ENCODE data around the gene SAG. TPM values are rescaled to one million over a fixed set of nuclear protein-coding genes. Genes with fewer than 3 reads are reported as not detected.

SAG gene
- total and polyA plus RNA-seq, 8 donors = not detected

DNA sequence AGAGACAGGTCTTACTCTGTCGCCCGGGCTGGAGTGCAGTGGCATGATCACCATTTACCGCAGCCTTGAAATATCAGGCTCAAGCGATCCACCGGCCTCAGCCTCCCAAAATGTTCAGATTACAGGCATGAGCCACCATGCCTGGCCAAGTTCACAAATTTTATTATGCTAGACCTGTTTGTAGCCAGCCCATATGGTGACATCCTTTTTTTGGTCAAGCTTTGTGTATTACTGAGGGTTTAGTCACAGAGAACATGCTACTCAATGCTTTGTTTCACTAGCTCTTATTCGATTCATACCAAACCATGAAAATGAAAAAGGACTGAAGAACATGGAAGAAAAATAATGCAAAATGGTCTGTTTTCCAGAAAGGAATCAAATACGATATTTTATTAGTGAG, 88.1 kb downstream of the SAG start:
- DNase-seq = no peak
- H3K4me3 ChIP-seq = no peak overlapping the region

More for the DNA sequence above, 88.1 kb downstream of the SAG start:
- no peaks in the 10 kb centered on the region for H3K36me3 ChIP-seq
- no peak for FAIRE-seq
- no peak for ATAC-seq
- H3K27ac ChIP-seq = no peak overlapping the region
- intact Hi-C loops (cut with DNase I) = no loop called here
- 89 to 97% methylated on average over 7 of the region's 7 CpGs for WGBS, 2 donors
- no peaks in the 10 kb centered on the region for H3K27me3 ChIP-seq
- TF ChIP-seq CTCF (IDR thresholded peaks at IDR 0.05) = no peak
- H3K9me3 ChIP-seq = no peaks in the 10 kb centered on the region
- H3K4me1 ChIP-seq = no peaks in the 10 kb centered on the region

Other genes starting within 250 kb of the SAG start
- 10 to 100 TPM in 1 of 6 donors, 1 to 10 TPM in 5; 1.1 to 11.4 (median 2.6) TPM for gene INPP5D, start 247.5 kb upstream of the SAG start, total RNA-seq
- 1 to 10 TPM; 2.2 to 2.4 TPM for gene INPP5D, start 247.5 kb upstream of the SAG start, polyA plus RNA-seq
- 10 to 100 TPM in 3 of 6 donors, 1 to 10 TPM in 3; 7.9 to 15.0 (median 10.5) TPM for gene ATG16L1, start 56.1 kb upstream of the SAG start, total RNA-seq
- 10 to 100 TPM in 1 of 2 donors, 1 to 10 TPM in 1; 7.4 to 11.9 TPM for gene ATG16L1, start 56.1 kb upstream of the SAG start, polyA plus RNA-seq
- 10 to 100 TPM in 1 of 6 donors, 1 to 10 TPM in 5; 6.7 to 16.3 (median 8.9) TPM for gene DGKD, start 46.7 kb downstream of the SAG start, total RNA-seq
- gene DGKD, start 46.7 kb downstream of the SAG start, polyA plus RNA-seq = 10 to 100 TPM in 1 of 2 donors, 1 to 10 TPM in 1; 8.9 to 12.4 TPM